Skeletal muscle tissue (tissue), 4 donors: ENCODE results near the gene EXOC4. TPM values are rescaled to one million over a fixed set of nuclear protein-coding genes. Genes with fewer than 3 reads are reported as not detected.

Experiments used
- H3K27ac ChIP-seq: one replicate; pipeline ENCODE4 v1.7.0; 2013; ENCODE audit warnings: mild to moderate bottlenecking, low read depth, low read length, inconsistent platforms
- H3K27me3 ChIP-seq, 3 donors: one replicate each; pipeline ENCODE4 v1.7.0; 2013; ENCODE audit warnings: low read length in 3 of 3; ENCODE audit not compliant: control insufficient read depth in 3 of 3, insufficient read depth in 3 of 3
- H3K36me3 ChIP-seq, 3 donors: one replicate each; pipeline ENCODE4 v1.7.0; 2013; ENCODE audit warnings: low read length in 3 of 3; ENCODE audit not compliant: control insufficient read depth in 3 of 3, insufficient read depth in 3 of 3
- H3K4me1 ChIP-seq, 3 donors: one replicate each; pipeline ENCODE4 v1.7.0; 2013; ENCODE audit warnings: low read length in 3 of 3, mild to moderate bottlenecking in 3 of 3; ENCODE audit not compliant: control insufficient read depth in 3 of 3, insufficient read depth in 3 of 3
- H3K4me3 ChIP-seq, 3 donors: one replicate each; pipeline ENCODE4 v1.7.0; 2013; ENCODE audit warnings: low read length in 3 of 3
- H3K9ac ChIP-seq, 3 donors: one replicate each; pipeline ENCODE4 v1.7.0; 2013; ENCODE audit warnings: low read length in 3 of 3, mild to moderate bottlenecking in 3 of 3, moderate library complexity in 2 of 3, low read depth in 1 of 3
- H3K9me3 ChIP-seq, 3 donors: one replicate each; pipeline ENCODE4 v1.7.0; 2013; ENCODE audit warnings: low read length in 3 of 3; ENCODE audit not compliant: control insufficient read depth in 3 of 3
- total RNA-seq: library from RNA; depleted of rRNA; stranded (reverse); fragments of >200 nt; gene quantifications from one replicate; pipeline ENCODE4 v1.2.3, GENCODE V29; 2014
- donor health status: Osteomylitis.

Gene EXOC4
- total RNA-seq, 1 donor from 2014 or later, result 129 TPM

DNA sequence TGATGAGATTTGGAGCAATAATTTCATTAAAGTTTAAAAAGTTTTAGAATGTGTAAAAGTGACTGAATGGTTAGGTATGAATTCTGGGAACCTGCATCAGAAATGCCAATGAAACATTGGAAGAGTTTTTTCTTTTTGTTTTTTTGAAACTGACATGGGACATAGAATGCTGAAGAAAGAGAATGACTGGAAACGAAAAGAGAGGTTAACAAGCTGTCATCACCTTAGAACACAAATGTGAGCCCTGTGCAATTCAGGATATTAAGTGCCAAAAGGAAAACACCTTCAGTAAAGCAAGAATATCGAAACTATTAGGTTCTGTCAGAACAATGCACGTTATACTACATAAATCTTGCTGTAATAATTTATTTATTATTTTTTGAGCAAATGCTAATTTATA is 12.6 kb upstream of the EXOC4 start:
- Histone ChIP-seq H3K27me3 (no peaks in the 10 kb centered on the region), H3K9ac (no peak overlapping the region), H3K4me1 (no peaks in the 10 kb centered on the region), H3K4me3 (no peak overlapping the region), H3K27ac (no peak overlapping the region), H3K9me3 (no peaks in the 10 kb centered on the region), H3K36me3 (no peaks in the 10 kb centered on the region)

DNA sequence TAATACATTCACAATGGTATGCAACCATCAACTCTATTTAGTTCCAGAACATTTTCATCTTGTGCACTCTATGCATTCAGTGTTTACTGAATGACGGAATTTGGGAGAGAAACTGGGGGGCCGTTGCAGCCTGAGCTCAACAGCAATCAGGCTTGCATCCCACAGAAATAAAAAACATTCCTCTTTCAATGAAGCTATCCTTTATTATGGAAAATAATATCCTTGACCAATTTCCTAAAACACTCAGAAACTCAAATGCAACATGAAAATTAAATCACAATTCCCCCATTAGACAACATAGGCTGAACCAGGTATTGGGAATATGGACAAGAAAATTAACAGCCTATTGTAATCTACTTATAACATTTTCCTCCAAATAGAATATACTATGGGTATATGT is 6.3 kb upstream of the EXOC4 start:
- Histone ChIP-seq H3K4me1 (no peaks in the 10 kb centered on the region), H3K9me3 (no peaks in the 10 kb centered on the region), H3K4me3 (no peak overlapping the region), H3K36me3 (no peaks in the 10 kb centered on the region), H3K27me3 (no peaks in the 10 kb centered on the region), H3K9ac (no peak overlapping the region), H3K27ac (no peak overlapping the region)

GRCh38 chr7:133248901-133249300 is 4.0 kb upstream of the EXOC4 start:
- Histone ChIP-seq H3K9me3 (no peaks in the 10 kb centered on the region), H3K27ac (no peak overlapping the region), H3K9ac (no peak overlapping the region), H3K4me3 (no peak overlapping the region), H3K4me1 (peaks cover under 1 to 5% (median 5%) of the 10 kb centered on the region in 3 donors), H3K27me3 (no peaks in the 10 kb centered on the region), H3K36me3 (no peaks in the 10 kb centered on the region)

DNA sequence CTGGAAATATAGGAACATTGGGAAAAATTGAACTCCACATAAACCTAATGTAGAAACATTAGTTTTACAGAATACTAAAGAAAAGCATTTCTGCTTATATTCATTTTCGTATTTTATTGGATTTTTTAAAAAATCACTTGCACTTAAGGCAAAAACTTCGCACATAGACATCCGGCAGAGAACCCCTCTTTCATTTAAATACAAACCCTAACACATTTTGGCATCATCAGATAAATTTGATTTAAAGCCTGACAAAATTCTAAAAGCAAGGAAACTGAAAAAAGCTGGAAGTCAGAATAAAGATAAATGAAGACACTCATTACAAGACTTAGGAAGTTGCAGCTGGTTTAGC is 396 bp upstream of the EXOC4 start:
- Histone ChIP-seq H3K9me3 (no peaks in the 10 kb centered on the region), H3K27ac (no peak overlapping the region), H3K4me3 (peak overlapping the region; percentile 11 to 92 (median 18)), H3K4me1 (peaks cover 5 to 16% (median 8%) of the 10 kb centered on the region in 3 donors), H3K36me3 (no peaks in the 10 kb centered on the region), H3K9ac (no peak overlapping the region), H3K27me3 (no peaks in the 10 kb centered on the region)

- no peaks in the 10 kb centered on the region for H3K9me3 ChIP-seq
- H3K4me1 ChIP-seq, result peaks cover 5 to 24% (median 8%) of the 10 kb centered on the region in 3 donors
- H3K9ac ChIP-seq, result peak overlapping the region; percentile 93 to 99 (median 94)
- H3K36me3 ChIP-seq, result no peaks in the 10 kb centered on the region
- H3K27ac ChIP-seq, result peak overlapping the region; percentile 90
- no peaks in the 10 kb centered on the region for H3K27me3 ChIP-seq
- peak overlapping the region; percentile 90 to 98 (median 92) for H3K4me3 ChIP-seq
Observed at GRCh38 chr7:133253519-133253875, 619 bp downstream of the EXOC4 start.

DNA sequence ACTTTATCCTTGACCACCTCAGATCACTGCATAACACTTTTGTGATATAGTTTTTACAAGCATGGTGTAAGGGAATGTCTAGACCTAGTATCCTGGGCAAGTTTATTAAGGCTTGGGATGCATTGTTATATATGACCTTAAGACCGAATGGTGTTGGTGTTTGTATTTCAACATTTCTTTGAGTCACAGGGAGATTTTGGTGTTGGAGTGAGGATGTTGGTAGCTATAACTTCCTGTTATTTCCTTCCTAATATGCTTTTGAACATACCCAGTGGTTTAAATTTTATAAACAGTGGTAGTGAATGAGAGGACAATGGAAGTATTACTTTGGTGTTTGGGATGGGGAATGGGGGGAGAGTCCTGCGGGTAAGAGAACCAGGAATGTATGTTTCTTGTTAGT is 2.6 kb downstream of the EXOC4 start:
- H3K9me3 ChIP-seq, result no peaks in the 10 kb centered on the region
- H3K27ac ChIP-seq, result no peak overlapping the region
- H3K27me3 ChIP-seq, result no peaks in the 10 kb centered on the region
- H3K9ac ChIP-seq, result no peak overlapping the region
- H3K36me3 ChIP-seq, result no peaks in the 10 kb centered on the region
- H3K4me1 ChIP-seq, result peaks cover 5 to 25% (median 8%) of the 10 kb centered on the region in 3 donors
- H3K4me3 ChIP-seq, result no peak overlapping the region

- no peaks in the 10 kb centered on the region for H3K27me3 ChIP-seq
- H3K36me3 ChIP-seq, result no peaks in the 10 kb centered on the region
- no peak overlapping the region for H3K4me3 ChIP-seq
- peaks cover 5 to 25% (median 8%) of the 10 kb centered on the region in 3 donors for H3K4me1 ChIP-seq
- H3K9me3 ChIP-seq, result no peaks in the 10 kb centered on the region
- no peak overlapping the region for H3K9ac ChIP-seq
- H3K27ac ChIP-seq, result no peak overlapping the region
Observed at GRCh38 chr7:133258174-133258573, 5.3 kb downstream of the EXOC4 start.

GRCh38 chr7:133265821-133266220 is 12.9 kb downstream of the EXOC4 start:
- Histone ChIP-seq H3K9me3 (no peaks in the 10 kb centered on the region), H3K4me1 (no peaks in the 10 kb centered on the region), H3K4me3 (no peak overlapping the region), H3K9ac (no peak overlapping the region), H3K36me3 (no peaks in the 10 kb centered on the region), H3K27me3 (no peaks in the 10 kb centered on the region), H3K27ac (no peak overlapping the region)

- Histone ChIP-seq H3K9ac (no peak overlapping the region), H3K27me3 (no peaks in the 10 kb centered on the region), H3K4me3 (no peak overlapping the region), H3K4me1 (no peaks in the 10 kb centered on the region), H3K36me3 (no peaks in the 10 kb centered on the region), H3K27ac (no peak overlapping the region), H3K9me3 (no peaks in the 10 kb centered on the region)
Observed at GRCh38 chr7:133268355-133268754, 15.5 kb downstream of the EXOC4 start.

- Histone ChIP-seq H3K4me1 (peaks cover 0 to 5% (median 2%) of the 10 kb centered on the region in 3 donors), H3K36me3 (peaks cover 5 to 16% (median 10%) of the 10 kb centered on the region in 3 donors)
Observed at GRCh38 chr7:133272336-133272735, 19.5 kb downstream of the EXOC4 start.

DNA sequence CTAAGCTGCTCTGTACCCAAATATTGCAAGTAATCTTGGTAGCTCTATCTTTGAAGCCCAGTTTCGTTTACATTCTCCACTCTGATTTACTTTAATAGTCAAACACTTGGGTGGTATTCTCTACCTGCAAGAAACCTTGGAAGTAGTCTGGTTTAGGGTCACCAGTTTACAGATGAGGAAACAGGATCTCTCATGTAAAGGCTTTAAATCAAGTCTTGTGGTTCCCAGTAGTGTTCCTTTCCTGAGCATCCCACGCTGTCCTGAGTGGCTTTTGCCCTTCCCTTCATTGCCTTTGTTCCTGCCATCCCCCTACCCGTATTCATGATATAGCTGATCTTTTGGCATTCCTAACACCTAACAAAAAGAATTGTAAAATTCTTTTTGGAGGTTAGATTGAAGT is 20.3 kb downstream of the EXOC4 start:
- H3K4me1 ChIP-seq, result peaks cover 0 to 5% (median 2%) of the 10 kb centered on the region in 3 donors
- no peak overlapping the region for H3K4me3 ChIP-seq
- no peaks in the 10 kb centered on the region for H3K9me3 ChIP-seq
- H3K27ac ChIP-seq, result no peak overlapping the region
- no peaks in the 10 kb centered on the region for H3K27me3 ChIP-seq
- peaks cover 5 to 16% (median 14%) of the 10 kb centered on the region in 3 donors for H3K36me3 ChIP-seq
- H3K9ac ChIP-seq, result no peak overlapping the region

More at GRCh38 chr7:133272336-133272735, 19.5 kb downstream of the EXOC4 start:
- Histone ChIP-seq H3K27me3 (no peaks in the 10 kb centered on the region), H3K9me3 (no peaks in the 10 kb centered on the region), H3K27ac (no peak overlapping the region), H3K4me3 (no peak overlapping the region), H3K9ac (no peak overlapping the region)
